ENCODE data around the gene DGKH.

DNA sequence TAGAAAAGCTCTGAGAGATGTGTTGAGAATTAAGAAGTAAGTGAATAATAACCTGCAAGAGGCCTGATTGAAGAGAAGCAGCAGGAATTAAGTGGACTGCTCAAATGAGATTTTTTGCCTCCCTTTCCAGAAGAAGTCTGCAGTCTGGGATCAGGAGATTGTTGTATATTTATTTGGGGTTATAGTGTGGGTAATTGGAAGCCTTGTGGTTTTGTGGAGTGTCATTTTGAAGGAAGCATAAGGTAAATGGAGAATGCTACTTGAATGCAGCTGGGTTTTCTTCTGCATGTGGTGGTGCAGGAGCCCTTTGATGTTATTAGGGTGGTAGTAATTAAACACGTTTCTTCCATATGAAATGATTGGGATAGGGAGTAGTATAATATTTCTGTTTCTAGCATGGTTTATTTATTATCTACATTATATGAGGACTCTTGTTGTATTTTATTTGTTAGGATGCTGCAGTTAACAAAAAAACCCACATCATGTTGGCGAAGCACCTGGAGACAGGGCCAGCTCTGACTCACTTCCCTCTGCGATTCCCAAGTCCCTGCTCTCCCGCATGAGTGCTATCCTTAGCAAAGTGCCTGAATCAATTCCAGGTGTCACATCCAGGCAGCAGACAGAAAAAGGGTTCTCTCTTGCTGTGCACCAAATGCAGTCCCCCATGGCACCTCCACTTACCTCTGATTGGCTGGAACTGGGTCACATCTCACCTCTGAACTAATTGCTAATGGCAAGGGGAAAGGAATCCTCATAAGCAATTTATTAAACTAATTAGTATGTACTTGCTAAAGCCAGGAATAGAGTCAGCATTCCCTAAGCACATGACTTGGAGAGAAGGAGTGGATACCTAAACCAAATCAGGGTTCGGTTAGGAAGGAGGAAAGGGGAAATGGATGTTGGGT lies 54.8 kb downstream of the DGKH start:
- TF ChIP-seq, protein P1, sequence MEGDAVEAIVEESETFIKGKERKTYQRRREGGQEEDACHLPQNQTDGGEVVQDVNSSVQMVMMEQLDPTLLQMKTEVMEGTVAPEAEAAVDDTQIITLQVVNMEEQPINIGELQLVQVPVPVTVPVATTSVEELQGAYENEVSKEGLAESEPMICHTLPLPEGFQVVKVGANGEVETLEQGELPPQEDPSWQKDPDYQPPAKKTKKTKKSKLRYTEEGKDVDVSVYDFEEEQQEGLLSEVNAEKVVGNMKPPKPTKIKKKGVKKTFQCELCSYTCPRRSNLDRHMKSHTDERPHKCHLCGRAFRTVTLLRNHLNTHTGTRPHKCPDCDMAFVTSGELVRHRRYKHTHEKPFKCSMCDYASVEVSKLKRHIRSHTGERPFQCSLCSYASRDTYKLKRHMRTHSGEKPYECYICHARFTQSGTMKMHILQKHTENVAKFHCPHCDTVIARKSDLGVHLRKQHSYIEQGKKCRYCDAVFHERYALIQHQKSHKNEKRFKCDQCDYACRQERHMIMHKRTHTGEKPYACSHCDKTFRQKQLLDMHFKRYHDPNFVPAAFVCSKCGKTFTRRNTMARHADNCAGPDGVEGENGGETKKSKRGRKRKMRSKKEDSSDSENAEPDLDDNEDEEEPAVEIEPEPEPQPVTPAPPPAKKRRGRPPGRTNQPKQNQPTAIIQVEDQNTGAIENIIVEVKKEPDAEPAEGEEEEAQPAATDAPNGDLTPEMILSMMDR (IDR thresholded peaks at IDR 0.05): no peak
- no peak for TF ChIP-seq POLR2A (IDR thresholded peaks at IDR 0.05)
